Measurements from ENCODE around the gene CLC. TPM values are rescaled to one million over a fixed set of nuclear protein-coding genes. Genes with fewer than 3 reads are reported as not detected.

The CLC gene
- total and polyA plus RNA-seq, 2 experiments from 2014 or later = not detected

GRCh38 chr19:39737351-39737750, 478 bp downstream of the CLC start:
- Histone ChIP-seq H3F3A (ENCODE audit: insufficient read depth) (no peaks in the 10 kb centered on the region), H3K4me3 (no peak overlapping the region), H2AFZ (no peak overlapping the region), H3K36me3 (ENCODE audit: low read depth) (no peaks in the 10 kb centered on the region), H3K4me1 (ENCODE audit: insufficient read depth) (no peaks in the 10 kb centered on the region), H3K9ac (no peak overlapping the region), H3K9me2 (ENCODE audit: insufficient read depth) (no peaks in the 10 kb centered on the region), H3K27me3 (replicated peaks; ENCODE audit: insufficient read depth) (no peaks in the 10 kb centered on the region), H3K4me2 (ENCODE audit: unreplicated experiment) (no peak overlapping the region), H3K79me2 (ENCODE audit: insufficient read depth) (no peaks in the 10 kb centered on the region), H3K9me3 (ENCODE audit: low read depth) (no peaks in the 10 kb centered on the region), H4K20me1 (ENCODE audit: insufficient read depth) (no peaks in the 10 kb centered on the region), H3K27ac (no peak overlapping the region)
- no peak for DNase-seq
- in situ Hi-C loops (cut with MboI) = no loop called here
- 28 to 32% methylated on average over 3 of the region's 3 CpGs for WGBS, 2 experiments (ENCODE audit: low coverage in 1 of 2, low lambda C conversion rate in 2 of 2, missing lambda C conversion rate in 2 of 2)
- no peak for TF ChIP-seq EZH2 (IDR thresholded peaks at IDR 0.05; ENCODE audit: insufficient read depth, poor library complexity, severe bottlenecking)
- TF ChIP-seq EZH2phosphoT487 (IDR thresholded peaks at IDR 0.05; ENCODE audit: insufficient read depth, low read depth) = no peak

DNA sequence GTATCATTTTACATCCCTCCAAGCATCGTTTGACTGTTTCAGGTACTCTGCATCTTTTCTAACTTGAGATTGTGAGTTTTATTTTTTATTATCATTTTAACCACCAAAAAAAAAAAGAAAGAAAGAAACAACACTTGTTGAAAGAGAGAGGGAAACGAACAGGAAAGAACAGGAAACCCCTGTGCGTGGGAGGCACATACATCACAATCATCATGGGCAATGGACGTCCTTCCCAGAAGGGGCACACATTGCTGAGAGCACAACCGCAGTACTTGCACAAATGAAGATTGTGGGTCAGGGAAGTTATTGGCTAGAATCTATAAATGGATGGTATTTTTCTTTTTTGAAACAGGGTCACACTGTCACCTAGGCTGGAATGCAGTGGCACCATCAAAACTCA, 1.7 kb downstream of the CLC start:
- H3K27ac ChIP-seq = no peak overlapping the region
- H3K9me2 ChIP-seq (ENCODE audit: insufficient read depth) = no peaks in the 10 kb centered on the region
- no peaks in the 10 kb centered on the region for H3K4me1 ChIP-seq (ENCODE audit: insufficient read depth)
- H3K79me2 ChIP-seq (ENCODE audit: insufficient read depth) = no peaks in the 10 kb centered on the region
- no peak overlapping the region for H2AFZ ChIP-seq
- 18 to 20% methylated on average over 5 of the region's 5 CpGs for WGBS, 2 experiments (ENCODE audit: low coverage in 1 of 2, low lambda C conversion rate in 2 of 2, missing lambda C conversion rate in 2 of 2)
- no peak overlapping the region for H3K4me2 ChIP-seq (ENCODE audit: unreplicated experiment)
- H3K9me3 ChIP-seq (ENCODE audit: low read depth) = no peaks in the 10 kb centered on the region
- no peak overlapping the region for H3K9ac ChIP-seq
- in situ Hi-C loops (cut with MboI) = no loop called here
- H3K4me3 ChIP-seq = no peak overlapping the region
- no peaks in the 10 kb centered on the region for H3F3A ChIP-seq (ENCODE audit: insufficient read depth)
- H4K20me1 ChIP-seq (ENCODE audit: insufficient read depth) = no peaks in the 10 kb centered on the region
- H3K27me3 ChIP-seq (replicated peaks; ENCODE audit: insufficient read depth) = no peaks in the 10 kb centered on the region
- TF ChIP-seq EZH2phosphoT487 (IDR thresholded peaks at IDR 0.05; ENCODE audit: insufficient read depth, low read depth) = no peak
- no peaks in the 10 kb centered on the region for H3K36me3 ChIP-seq (ENCODE audit: low read depth)
- DNase-seq = no peak

DNA sequence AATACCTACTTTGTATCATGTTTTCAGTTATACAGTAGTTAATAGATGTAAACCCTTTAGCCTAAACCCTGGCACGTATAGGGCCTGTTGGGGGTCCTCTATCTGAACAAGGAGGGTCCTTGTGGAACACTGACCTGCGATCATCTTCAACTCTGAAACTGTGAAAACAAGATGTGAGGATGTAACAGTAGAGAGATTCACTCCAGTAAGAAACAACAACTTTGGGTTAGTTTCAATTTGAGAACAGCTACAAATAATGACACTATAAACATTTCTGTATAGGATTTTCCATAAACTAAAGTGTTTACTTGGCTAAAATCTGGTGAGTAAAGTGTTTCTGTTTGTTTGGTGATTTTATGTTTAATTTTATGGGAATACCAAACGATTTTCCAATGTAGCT, 2.1 kb downstream of the CLC start:
- H3K27me3 ChIP-seq (replicated peaks; ENCODE audit: insufficient read depth) = no peaks in the 10 kb centered on the region
- in situ Hi-C loops (cut with MboI) = no loop called here
- H3K4me3 ChIP-seq = no peak overlapping the region
- H3K9me2 ChIP-seq (ENCODE audit: insufficient read depth) = no peaks in the 10 kb centered on the region
- no peak for TF ChIP-seq EZH2 (IDR thresholded peaks at IDR 0.05; ENCODE audit: insufficient read depth, poor library complexity, severe bottlenecking)
- TF ChIP-seq EZH2phosphoT487 (IDR thresholded peaks at IDR 0.05; ENCODE audit: insufficient read depth, low read depth) = no peak
- WGBS, 2 experiments (ENCODE audit: low coverage in 1 of 2, low lambda C conversion rate in 2 of 2, missing lambda C conversion rate in 2 of 2) = 2 to 5% methylated on average over 3 of the region's 3 CpGs
- no peaks in the 10 kb centered on the region for H3K79me2 ChIP-seq (ENCODE audit: insufficient read depth)
- H3K36me3 ChIP-seq (ENCODE audit: low read depth) = no peaks in the 10 kb centered on the region
- DNase-seq = no peak
- no peaks in the 10 kb centered on the region for H4K20me1 ChIP-seq (ENCODE audit: insufficient read depth)
- no peak overlapping the region for H3K4me2 ChIP-seq (ENCODE audit: unreplicated experiment)
- H3K9ac ChIP-seq = no peak overlapping the region
- no peaks in the 10 kb centered on the region for H3F3A ChIP-seq (ENCODE audit: insufficient read depth)
- no peak overlapping the region for H3K27ac ChIP-seq
- H2AFZ ChIP-seq = no peak overlapping the region
- H3K4me1 ChIP-seq (ENCODE audit: insufficient read depth) = no peaks in the 10 kb centered on the region
- no peaks in the 10 kb centered on the region for H3K9me3 ChIP-seq (ENCODE audit: low read depth)

DNA sequence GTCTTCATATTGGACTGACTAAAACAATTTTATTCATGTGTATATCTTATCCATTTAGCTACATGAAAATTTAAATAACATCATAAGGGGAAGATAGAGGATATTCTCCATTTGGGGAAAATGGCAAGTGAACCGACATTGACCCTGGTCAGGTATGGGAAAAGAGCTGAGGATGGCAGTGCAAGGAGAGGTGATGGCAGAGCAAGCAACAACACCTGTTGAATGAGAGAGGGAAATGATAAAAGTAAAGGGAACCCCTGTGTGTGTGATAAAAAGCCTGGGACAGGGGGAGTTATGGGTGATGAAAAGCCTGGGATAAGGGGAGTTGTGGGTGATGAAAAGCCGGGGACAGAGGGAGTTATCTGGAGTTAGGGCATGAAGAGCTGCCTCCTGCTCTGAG, 4.0 kb downstream of the CLC start:
- Histone ChIP-seq H3K27me3 (replicated peaks; ENCODE audit: insufficient read depth) (no peaks in the 10 kb centered on the region), H3K4me1 (ENCODE audit: insufficient read depth) (no peaks in the 10 kb centered on the region), H4K20me1 (ENCODE audit: insufficient read depth) (no peaks in the 10 kb centered on the region), H3K36me3 (ENCODE audit: low read depth) (no peaks in the 10 kb centered on the region), H3K27ac (no peak overlapping the region), H3K9me3 (ENCODE audit: low read depth) (no peaks in the 10 kb centered on the region), H3K4me3 (no peak overlapping the region), H3F3A (ENCODE audit: insufficient read depth) (no peaks in the 10 kb centered on the region), H3K4me2 (ENCODE audit: unreplicated experiment) (no peak overlapping the region), H3K79me2 (ENCODE audit: insufficient read depth) (no peaks in the 10 kb centered on the region), H2AFZ (no peak overlapping the region), H3K9ac (no peak overlapping the region), H3K9me2 (ENCODE audit: insufficient read depth) (no peaks in the 10 kb centered on the region)
- WGBS, 2 experiments (ENCODE audit: low coverage in 1 of 2, low lambda C conversion rate in 2 of 2, missing lambda C conversion rate in 2 of 2) = 24 to 43% methylated on average over 2 of the region's 2 CpGs
- TF ChIP-seq EZH2phosphoT487 (IDR thresholded peaks at IDR 0.05; ENCODE audit: insufficient read depth, low read depth) (no peak), EZH2 (IDR thresholded peaks at IDR 0.05; ENCODE audit: insufficient read depth, poor library complexity, severe bottlenecking) (no peak)
- DNase-seq = no peak
- in situ Hi-C loops (cut with MboI) = no loop called here

GRCh38 chr19:39731685-39732084, 6.1 kb downstream of the CLC start:
- H3K4me1 ChIP-seq (ENCODE audit: insufficient read depth) = no peaks in the 10 kb centered on the region
- no peaks in the 10 kb centered on the region for H4K20me1 ChIP-seq (ENCODE audit: insufficient read depth)
- no peak overlapping the region for H3K4me2 ChIP-seq (ENCODE audit: unreplicated experiment)
- no peak overlapping the region for H2AFZ ChIP-seq
- DNase-seq = no peak
- H3K27ac ChIP-seq = no peak overlapping the region
- WGBS, 2 experiments (ENCODE audit: low coverage in 1 of 2, low lambda C conversion rate in 2 of 2, missing lambda C conversion rate in 2 of 2) = 45 to 69% methylated on average over 1 of the region's 1 CpG
- TF ChIP-seq EZH2phosphoT487 (IDR thresholded peaks at IDR 0.05; ENCODE audit: insufficient read depth, low read depth) (no peak), EZH2 (IDR thresholded peaks at IDR 0.05; ENCODE audit: insufficient read depth, poor library complexity, severe bottlenecking) (no peak)
- H3K4me3 ChIP-seq = no peak overlapping the region
- no peaks in the 10 kb centered on the region for H3K9me2 ChIP-seq (ENCODE audit: insufficient read depth)
- H3K9ac ChIP-seq = no peak overlapping the region
- no peaks in the 10 kb centered on the region for H3K79me2 ChIP-seq (ENCODE audit: insufficient read depth)
- in situ Hi-C loops (cut with MboI) = no loop called here
- no peaks in the 10 kb centered on the region for H3K9me3 ChIP-seq (ENCODE audit: low read depth)
- no peaks in the 10 kb centered on the region for H3K36me3 ChIP-seq (ENCODE audit: low read depth)
- H3F3A ChIP-seq (ENCODE audit: insufficient read depth) = no peaks in the 10 kb centered on the region
- no peaks in the 10 kb centered on the region for H3K27me3 ChIP-seq (replicated peaks; ENCODE audit: insufficient read depth)
